HepG2 (cell line): ENCODE results near the gene RNASE12. TPM values are rescaled to one million over a fixed set of nuclear protein-coding genes. Genes with fewer than 3 reads are reported as not detected.

Experiments used
- AGO2 ChIP-seq: fragments of 200-400 bp; formaldehyde crosslinking; optimal IDR thresholded peaks from 2 replicates; pipeline ENCODE3; 2017; ENCODE audit warnings: mild to moderate bottlenecking, low read depth, low read length, moderate library complexity
- AHDC1 ChIP-seq: sonication (generic); formaldehyde crosslinking; IDR thresholded peaks from 2 replicates; pipeline ENCODE4 v1.5.1; 2020; ENCODE audit warnings: mild to moderate bottlenecking, missing genetic modification reagents, borderline replicate concordance
- CENPT ChIP-seq: sonication (generic); formaldehyde crosslinking; IDR thresholded peaks from 2 replicates; pipeline ENCODE4 v1.8.0; 2022; ENCODE audit warnings: low read depth, mild to moderate bottlenecking, moderate library complexity, missing genetic modification reagents
- GTF3A ChIP-seq: sonication (generic); formaldehyde crosslinking; conservative IDR thresholded peaks from 2 replicates; pipeline ENCODE4 v1.4.0; 2020; ENCODE audit warnings: mild to moderate bottlenecking, missing genetic modification reagents
- HMGA1 ChIP-seq: sonication (generic); formaldehyde crosslinking; conservative IDR thresholded peaks from 2 replicates; pipeline ENCODE4 v1.4.0; 2020; ENCODE audit warnings: missing genetic modification reagents
- HNF1A ChIP-seq, 2 experiments: sonication (generic) in 1 of 2; formaldehyde crosslinking in 1 of 2; IDR thresholded peaks; 2 replicates each; pipeline versions ENCODE4 v1.4.0 to v1.6.1; 2016 to 2020; ENCODE audit warnings: borderline replicate concordance in 1 of 2, low read depth in 1 of 2, mild to moderate bottlenecking in 1 of 2, missing genetic modification reagents in 1 of 2
- NR0B2 ChIP-seq: sonication (generic); formaldehyde crosslinking; IDR thresholded peaks from 2 replicates; pipeline ENCODE4 v1.4.0; 2020; ENCODE audit warnings: mild to moderate bottlenecking, missing genetic modification reagents
- POLR2AphosphoS5 ChIP-seq: IDR thresholded peaks from 2 replicates; pipeline ENCODE4 v1.6.1; 2012; ENCODE audit warnings: low read depth, low read length
- ZNF256 ChIP-seq: sonication (generic); formaldehyde crosslinking; conservative IDR thresholded peaks from 2 replicates; pipeline ENCODE4 v1.4.0; 2020; ENCODE audit warnings: missing genetic modification reagents
- ZNF441 ChIP-seq: sonication (generic); formaldehyde crosslinking; IDR thresholded peaks from 2 replicates; pipeline ENCODE4 v1.7.0; 2021; ENCODE audit warnings: missing genetic modification reagents, borderline replicate concordance
- ZNF609 ChIP-seq: sonication (generic); formaldehyde crosslinking; IDR thresholded peaks from 2 replicates; pipeline ENCODE4 v1.4.0; 2020; ENCODE audit warnings: mild to moderate bottlenecking, missing genetic modification reagents, borderline replicate concordance
- ZNF841 ChIP-seq: sonication (generic); formaldehyde crosslinking; IDR thresholded peaks from 2 replicates; pipeline ENCODE4 v1.8.1; 2023; ENCODE audit warnings: missing genetic modification reagents, borderline replicate concordance
- polyA plus RNA-seq, 8 experiments: library from polyadenylated mRNA; depleted of rRNA in 3 of 8; stranded (reverse) in 7 of 8; unstranded in 1 of 8; fragments of >200 nt; fragmentation: Illumina TruSeq in 4 of 8; extraction: Trizol in 4 of 8; gene quantifications; 2 replicates each; pipeline versions ENCODE4 v1.2.1 to v1.2.3, GENCODE V29; 2011 to 2016; ENCODE audit warnings: low read depth in 4 of 8, missing spikeins in 1 of 8, mixed read lengths in 1 of 8; ENCODE audit not compliant: insufficient read depth in 1 of 8
- total RNA-seq, 5 experiments: library from RNA; depleted of rRNA; stranded (reverse); fragments of >200 nt; fragmentation: Illumina TruSeq; extraction: Trizol; gene quantifications; 2 replicates each; pipeline ENCODE4 v1.2.3, GENCODE V29; 2016; ENCODE audit warnings: low read depth in 1 of 5

The RNASE12 gene
- total and polyA plus RNA-seq, 2 of the 13 experiments (the other 11 are each of a cell fraction or from before 2014, with no cell fraction given) = not detected

GRCh38 chr14:20610002-20610765 is 19.0 kb upstream of the RNASE12 start (continued):
- no peak for TF ChIP-seq ZNF609 (CRISPR knock-in tag)
- no peak for TF ChIP-seq ZNF841
- TF ChIP-seq NR0B2 = no peak
- no peak for TF ChIP-seq AHDC1
- TF ChIP-seq HNF1A (IDR thresholded peaks at IDR 0.05; ENCODE audit: low read depth) = no peak
- TF ChIP-seq HNF1A (CRISPR knock-in tag; IDR thresholded peaks at IDR 0.05; ENCODE audit: borderline replicate concordance) = no peak
- TF ChIP-seq AGO2 = no peak
- TF ChIP-seq ZNF441 = no peak
- TF ChIP-seq POLR2AphosphoS5 = no peak
- TF ChIP-seq GTF3A = peak; percentile 83
- no peak for TF ChIP-seq CENPT
- TF ChIP-seq HMGA1 (CRISPR knock-in tag) = no peak
- TF ChIP-seq ZNF256 (CRISPR knock-in tag) = no peak
